NCI-H187 treated with DMSO at 0.1 percent for 48 hours (cell line): ENCODE data around the gene MMP24.
"Not testable (repeated sequence)": the region's sequence is repeated elsewhere in the genome, so short reads cannot be mapped to it uniquely, and the experiment has no call there.

Experiments used
- DNase-seq: peaks from one replicate; lab custom pipeline; 2025; lab: John Stamatoyannopoulos, UW

Gene MMP24

DNA sequence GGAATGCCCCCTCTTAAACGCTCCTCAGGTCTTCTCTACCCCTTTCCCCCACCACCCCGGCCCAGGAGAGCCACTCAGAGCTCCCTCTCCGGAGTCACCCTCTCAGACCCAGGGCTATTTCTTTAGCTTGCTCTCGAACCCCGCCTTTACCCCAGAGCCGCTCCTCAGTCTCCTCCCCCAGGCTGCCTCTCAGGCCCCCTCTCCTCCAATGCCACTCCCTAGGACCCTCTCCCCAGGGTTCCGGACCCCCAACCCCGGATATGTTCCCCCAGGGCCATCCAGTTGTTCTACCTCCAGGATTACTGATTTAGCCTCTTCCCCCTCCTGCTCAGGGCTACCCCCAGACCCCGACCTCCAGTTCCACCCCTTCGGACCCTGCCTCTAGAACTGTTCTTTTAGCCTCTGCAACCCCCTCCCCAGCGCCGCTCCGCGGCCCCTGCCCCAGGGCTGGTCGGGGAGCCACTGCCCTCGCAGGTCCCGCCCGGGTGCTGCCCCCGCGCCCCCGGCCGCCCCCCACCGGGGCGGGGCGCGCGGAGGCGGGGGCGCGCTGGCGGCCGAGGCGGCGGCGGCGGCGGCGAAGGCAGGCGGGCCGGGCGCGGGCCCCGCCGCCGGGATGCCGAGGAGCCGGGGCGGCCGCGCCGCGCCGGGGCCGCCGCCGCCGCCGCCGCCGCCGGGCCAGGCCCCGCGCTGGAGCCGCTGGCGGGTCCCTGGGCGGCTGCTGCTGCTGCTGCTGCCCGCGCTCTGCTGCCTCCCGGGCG lies at the start of gene MMP24:
MMP24 (plus strand) TSS at position 565 of the 758 bp plus-strand sequence; CDS start at position 614, 49 bp downstream.
- no peak for DNase-seq

DNA sequence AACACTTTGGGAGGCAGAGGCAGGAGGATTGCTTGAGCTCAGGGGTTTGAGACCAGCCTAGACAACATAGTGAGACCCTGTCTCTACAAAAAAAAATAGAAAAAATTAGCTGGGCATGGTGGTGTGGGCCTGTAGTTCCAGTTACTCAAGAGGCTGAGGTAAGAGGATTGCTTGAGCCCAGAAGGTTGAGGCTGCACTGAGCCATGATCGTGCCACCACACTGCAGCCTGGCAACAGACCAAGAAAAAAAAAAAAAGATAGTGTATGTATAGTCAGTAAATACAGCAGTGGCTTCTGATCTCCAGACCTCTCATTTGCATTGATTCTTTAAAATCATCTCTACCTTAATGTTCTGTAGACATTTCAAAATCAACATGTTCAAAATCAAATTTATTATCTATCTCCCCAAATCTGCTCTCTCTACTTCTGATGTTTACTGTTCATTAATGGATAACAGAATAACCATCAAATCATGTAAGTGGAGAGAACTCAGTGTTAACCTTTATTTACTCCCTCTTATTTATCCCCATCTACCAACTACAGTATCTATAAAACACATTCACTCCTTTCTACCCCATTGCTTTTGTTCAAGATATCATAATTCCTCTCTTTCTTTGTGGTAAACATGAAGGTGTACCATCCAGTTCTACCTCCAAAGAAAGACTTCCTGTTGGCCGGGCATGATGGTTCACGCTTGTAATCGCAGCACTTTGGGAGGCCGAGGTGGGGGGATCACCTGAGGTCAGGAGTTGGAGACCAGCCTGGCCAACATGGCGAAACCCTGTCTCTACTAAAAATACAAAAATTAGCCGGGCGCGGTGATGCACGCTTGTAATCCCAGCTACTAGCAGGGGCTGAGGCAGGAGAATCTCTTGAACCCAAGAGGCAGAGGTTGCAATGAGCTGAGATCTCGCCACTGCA lies 46.9 kb upstream of the MMP24 start:
- no peak for DNase-seq

DNA sequence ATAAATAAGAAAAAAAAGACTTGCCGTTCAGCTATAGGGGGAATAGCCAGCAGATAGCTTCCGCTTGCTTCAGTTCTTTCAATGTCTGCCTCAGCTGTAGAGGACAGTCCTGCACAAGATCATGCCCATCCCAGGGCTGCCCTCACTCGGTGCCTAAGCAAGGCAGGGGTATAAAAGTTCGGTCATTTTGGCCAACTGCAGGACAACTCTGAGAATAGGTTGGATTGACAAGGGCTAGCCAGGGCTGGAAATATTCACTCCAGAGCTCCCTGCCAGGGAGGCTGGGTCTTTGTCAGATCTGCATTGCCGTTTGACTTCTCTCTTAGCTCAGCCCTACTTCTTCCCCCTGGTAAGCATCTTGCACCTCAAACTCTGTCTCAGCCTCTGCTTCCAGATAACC lies 46.2 kb upstream of the MMP24 start:
- no peak for DNase-seq

DNA sequence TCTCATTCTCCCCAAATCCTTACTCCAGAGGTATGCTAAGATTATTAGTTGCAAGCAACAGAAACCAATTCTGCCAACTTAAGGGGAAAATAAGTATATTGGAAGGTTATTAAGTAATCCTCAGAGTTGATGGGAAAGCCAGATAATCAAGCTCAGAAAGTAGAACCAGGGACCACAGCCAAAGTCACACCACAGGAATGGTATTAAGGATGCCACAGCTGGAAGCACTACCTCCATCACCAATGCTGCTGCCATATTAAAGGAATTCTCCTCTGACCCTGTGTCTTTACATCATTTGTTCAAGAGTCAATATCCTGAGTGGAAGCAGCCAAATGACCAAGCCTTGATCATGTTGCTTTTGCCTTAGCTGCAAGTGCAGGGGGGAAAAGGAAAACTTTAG lies 44.8 kb upstream of the MMP24 start:
- no peak for DNase-seq

DNA sequence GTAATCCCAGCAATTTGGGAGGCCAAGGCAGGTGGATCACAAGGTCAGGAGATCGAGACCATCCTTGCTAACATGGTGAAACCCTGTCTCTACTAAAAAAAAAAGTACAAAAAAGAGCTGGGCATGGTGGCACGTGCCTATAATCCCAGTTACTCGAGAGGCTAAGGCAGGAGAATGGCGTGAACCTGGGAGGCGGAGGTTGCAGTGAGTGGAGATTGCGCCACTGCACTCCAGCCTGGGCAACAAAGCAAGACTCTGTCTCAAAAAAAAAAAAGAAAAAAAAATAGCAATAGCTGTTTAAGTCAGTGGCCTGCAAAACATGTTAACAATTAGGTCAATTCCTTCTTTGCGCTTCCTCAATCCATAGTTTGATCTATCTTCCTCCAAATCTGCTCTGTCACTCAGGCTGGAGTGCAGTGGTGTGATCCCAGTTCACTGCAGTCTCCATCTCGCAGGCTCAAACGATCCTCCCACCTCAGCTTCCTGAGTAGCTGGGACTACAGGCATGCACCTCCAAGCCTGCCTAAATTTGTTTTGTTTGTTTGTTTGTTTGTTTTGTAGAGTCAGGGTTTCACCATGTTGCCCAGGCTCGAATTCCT lies 39.7 kb upstream of the MMP24 start:
- not testable (repeated sequence) for DNase-seq

DNA sequence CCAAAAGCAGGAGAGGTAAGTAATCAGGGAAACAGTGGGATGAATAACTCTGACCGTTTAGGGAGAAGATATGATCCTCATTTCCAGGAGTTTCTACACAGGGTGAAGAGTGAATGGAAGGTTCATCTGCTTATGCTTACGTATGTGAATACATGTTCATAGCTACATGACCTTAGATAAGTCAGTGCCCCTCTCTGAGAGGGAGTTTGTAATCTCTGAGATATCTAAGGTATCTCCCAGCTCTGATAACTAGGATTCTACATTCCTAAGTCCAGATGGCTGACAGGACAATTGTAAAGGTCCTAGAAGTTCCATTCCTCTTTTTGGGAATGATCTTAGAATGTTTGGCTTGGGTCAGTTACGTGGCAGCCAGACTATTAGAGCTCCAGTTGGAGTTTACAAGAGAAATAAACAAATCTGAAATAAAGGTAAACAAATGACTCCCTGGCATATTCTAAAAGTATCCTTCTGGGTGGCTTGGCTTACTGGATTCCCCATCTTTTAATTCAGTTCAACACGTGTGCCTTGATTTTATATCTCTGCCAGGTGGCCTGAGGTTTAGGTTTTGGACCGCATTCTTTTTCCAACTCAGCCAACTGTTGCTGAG lies 38.8 kb upstream of the MMP24 start:
- DNase-seq = no peak

DNA sequence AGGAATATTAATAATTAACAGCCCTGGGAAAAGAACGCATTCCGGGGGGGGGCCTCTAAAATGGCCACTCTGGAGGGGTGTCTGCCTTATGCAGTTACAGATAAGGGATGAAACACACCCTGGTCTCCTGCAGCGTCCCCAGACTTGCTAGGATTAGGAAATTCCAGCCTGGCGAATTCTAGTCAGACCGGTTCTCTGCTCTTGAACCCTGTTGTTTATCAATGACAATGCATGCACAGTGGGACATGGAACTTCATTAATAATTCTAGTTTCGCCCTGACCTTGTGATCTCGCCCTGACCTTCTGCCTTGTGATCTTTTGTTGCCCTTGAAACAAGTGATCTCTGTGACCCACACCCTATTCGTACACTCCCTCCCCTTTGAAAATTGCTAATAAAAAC lies 37.3 kb upstream of the MMP24 start:
- DNase-seq = not testable (repeated sequence)

DNA sequence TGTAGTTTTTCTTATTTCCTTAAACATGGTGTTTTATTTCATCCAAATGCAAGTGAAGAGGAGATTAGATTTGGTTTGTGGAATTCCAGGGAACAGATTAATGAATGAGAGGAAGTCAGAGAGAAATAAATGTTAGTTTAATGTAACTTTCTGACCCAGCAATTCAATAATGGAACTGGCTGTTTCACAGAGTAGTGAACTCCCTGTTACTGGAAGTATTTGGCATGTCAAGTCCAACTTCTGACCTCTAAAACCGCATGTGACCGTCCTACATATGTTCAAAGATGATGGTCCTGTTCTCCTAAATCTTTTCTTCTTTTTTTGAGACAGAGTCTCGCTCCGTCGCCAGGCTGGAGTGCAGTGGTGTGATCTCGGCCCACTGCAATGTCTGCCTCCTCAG lies 35.9 kb upstream of the MMP24 start:
- DNase-seq = no peak

DNA sequence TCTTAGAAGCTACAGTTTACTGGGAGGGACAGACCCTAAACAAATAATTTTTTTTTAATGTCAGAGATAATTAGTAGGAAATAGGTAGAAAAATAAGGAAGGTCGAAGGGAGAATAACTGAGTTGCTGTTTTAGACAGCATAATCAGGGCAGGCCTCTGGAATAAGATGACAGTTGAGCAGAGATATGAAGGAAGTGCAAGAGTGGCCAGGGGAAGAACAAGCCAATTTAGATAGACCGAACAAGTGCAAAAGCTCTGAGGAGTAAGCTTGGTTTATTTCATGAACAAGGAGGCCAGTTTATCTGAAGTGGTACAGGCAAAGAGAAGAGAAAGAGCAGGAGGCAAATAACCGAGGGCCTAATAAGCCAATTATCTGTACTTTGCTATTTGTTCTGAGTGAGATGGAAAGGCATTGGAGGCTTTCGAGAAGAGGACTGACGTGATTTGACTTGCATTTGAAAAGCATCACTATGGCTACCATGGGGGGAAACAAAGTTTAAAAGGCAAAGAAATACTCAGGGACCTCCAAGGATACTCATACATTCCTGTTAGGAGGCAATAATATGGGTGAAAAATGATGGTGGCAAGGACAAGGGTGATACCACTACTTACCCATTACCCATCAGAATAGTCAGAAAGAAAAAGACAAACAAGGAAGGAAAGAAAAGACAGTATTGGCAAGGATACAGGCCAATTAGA lies 34.9 kb upstream of the MMP24 start:
- DNase-seq = no peak

DNA sequence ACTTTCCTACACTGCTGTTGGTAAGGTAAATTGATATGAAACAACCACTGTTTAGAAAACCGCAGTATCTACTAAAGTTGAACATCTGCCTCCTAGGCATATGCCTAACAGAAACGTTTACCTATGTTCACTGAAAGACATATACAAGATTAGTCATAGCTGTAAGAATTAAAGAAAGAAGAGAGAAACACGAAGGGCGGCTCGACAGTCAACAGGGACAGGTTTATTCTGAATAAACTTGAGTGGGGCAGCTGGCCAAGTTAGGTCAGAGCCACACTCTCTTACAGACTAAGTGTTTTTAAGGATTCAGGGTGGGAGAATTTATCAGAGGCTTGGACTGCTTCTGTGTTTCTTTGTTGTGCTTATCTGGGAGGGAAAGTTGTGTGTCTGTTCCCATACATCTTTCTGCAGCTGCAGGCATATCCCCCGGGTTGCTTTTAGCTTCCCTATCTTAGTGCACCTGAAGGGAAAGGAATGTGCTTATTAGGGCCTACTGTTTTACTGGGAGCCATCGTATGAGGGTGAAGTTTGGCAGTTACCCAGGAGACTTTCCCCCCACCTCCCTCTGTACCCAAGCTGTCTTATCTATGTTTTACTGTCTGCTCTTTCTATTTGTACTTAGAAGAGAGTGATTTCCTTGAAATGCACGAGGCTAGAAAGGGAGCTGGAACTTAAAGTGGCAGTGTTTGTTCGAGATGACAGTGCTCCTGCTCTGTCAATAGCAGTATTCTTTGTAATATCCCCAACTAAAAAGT lies 34.2 kb upstream of the MMP24 start:
- no peak for DNase-seq

DNA sequence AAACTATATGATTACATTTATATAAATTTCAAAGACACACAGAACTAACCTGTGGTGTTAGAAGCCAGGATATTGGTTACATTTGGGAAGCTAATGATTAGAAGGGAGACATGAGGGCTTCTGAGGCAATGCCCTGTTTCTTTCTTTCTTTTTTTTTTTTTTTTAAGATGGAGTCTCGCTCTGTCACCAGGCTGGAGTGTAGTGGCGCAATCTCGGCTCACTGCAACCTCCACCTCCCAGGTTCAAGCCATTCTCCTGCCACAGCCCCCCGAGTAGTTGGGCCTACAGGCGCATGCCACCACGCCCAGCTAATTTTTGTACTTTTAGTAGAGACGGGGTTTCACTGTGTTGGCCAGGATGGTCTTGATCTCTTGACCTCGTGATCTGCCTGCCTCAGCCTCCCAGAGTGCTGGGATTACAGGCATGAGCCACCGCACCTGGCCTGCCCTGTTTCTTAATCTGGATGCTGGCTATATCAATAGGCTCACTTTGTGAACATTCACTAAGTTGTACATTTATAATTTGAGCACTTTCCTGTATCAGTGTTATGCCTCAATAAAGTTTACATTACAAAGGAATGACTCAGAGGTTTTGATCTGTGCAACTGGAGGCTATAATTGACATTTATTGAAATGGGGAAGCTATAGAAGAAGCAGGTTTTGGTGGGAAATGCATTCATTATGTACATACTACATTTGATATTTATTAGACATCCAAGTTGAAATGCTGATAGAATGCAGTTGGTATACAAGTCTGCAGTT lies 33.3 kb upstream of the MMP24 start:
- not testable (repeated sequence) for DNase-seq

DNA sequence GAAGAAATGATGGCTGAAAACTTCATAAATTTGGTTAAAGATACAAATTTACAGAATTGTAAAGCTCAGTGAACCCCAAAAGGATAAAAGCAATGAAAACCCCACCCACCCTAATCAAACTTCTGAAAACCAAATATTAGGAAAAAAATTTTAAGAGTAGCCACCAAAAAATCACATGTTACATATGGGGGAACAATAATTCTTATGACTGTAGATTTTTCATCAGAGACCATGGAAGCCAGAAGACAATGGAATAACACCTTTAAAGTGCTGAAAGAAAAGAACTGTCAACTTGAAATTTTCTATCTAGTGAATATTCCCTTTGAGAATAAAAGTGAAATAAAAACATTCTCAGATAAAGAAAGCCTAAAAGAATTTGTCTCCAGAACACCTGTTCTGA lies 30.2 kb upstream of the MMP24 start:
- DNase-seq = no peak

DNA sequence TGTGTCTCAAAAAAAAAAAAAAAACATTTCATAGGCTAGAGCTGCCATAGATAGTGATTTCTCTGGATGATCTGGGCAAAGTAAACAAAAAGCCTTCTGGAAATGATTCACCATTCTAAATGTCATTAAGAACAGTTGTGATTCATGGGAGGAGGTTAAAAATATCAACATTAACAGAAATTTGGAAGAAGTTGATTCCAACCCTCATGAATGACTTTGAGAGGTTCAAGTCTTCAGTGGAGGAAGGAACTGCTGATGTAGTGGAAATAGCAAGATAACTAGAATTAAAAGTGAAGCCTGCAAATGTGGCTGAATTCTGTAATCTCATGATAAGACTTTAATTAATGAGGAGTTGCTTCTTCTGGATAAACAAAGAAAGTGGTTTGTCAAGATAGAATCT lies 26.8 kb upstream of the MMP24 start:
- DNase-seq = no peak

DNA sequence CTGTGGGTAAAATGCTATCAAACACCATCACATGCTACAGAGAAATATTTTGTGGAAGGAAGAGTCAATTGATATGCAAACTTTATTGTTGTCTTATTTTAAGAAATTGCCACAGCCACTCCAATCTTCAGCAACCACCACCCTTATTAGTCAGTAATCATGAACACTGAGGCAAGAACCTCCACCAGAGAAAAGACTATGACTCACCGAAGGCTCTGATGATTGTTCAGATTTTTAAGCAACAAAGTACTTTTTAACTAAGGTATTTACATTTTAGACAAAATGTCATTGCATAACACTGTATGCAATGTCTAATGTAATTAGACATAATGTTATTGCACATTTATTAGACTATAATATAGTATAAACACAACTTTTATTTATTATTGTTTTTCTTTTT lies 26.2 kb upstream of the MMP24 start:
- DNase-seq = no peak

DNA sequence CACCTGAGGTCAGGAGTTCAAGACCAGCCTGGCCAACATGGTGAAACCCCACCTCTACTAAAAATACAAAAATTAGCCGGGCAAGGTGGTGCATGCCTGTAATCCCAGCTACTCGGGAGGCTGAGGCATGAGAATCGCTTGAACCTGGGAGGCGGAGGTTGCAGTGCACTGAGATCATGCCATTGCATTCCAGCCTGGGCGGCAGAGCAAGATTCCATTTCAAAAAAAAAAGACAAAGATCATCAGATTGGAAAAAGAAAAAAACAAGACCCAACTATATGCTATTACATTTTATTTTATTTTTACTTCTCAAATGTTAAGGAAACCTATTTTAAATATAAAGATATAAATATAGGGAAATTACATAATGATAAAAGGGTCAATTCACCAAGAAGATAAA lies 25.0 kb upstream of the MMP24 start:
- not testable (repeated sequence) for DNase-seq

DNA sequence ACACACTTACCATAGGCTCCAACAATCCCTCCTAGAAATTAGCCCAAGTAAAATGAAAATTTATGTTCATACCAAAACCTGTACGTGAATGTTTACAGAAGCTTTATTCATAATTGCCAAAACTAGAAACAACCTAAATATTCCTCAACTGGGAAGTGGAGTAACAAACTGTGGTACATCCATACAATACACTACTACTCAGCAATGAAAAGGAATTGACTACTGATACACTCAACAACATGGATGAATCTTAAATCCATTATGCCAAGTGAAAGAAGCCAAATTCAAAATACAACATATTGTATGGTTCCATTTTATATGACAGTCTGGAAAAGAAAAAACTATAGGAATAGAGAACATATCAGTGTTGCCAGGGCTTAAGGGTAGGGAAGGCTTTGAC lies 19.7 kb upstream of the MMP24 start:
- no peak for DNase-seq

DNA sequence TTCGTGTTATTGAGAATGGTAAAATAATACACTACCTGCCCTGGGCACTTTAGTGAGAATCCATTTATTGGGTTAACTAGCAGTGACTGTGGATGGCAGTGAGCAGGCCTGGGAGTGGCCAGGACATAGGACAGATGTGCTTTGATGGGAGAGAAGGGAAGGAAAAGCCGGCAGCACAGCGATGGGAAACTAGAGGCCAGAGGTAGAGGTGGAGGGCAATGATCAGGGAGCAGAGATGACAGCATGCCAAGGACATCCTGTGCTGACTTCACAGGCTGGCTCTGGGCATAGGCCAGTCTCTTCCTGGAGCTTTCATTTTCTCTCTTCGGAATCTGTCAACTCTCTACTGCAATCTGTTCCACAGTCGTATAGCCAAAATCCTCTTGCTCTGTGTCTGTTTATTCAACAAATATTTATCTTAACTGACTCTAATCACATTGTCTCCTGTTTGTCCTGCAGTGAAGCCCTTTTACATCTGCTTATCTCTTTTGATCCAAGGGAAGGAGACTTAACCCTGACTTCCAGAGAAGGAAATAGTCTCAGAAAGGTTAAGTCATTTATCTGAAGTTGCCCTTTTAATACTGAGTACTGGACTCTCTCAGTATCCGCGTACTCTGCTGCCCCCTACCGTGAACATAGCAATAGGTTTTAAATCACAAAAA lies 18.4 kb upstream of the MMP24 start:
- no peak for DNase-seq

DNA sequence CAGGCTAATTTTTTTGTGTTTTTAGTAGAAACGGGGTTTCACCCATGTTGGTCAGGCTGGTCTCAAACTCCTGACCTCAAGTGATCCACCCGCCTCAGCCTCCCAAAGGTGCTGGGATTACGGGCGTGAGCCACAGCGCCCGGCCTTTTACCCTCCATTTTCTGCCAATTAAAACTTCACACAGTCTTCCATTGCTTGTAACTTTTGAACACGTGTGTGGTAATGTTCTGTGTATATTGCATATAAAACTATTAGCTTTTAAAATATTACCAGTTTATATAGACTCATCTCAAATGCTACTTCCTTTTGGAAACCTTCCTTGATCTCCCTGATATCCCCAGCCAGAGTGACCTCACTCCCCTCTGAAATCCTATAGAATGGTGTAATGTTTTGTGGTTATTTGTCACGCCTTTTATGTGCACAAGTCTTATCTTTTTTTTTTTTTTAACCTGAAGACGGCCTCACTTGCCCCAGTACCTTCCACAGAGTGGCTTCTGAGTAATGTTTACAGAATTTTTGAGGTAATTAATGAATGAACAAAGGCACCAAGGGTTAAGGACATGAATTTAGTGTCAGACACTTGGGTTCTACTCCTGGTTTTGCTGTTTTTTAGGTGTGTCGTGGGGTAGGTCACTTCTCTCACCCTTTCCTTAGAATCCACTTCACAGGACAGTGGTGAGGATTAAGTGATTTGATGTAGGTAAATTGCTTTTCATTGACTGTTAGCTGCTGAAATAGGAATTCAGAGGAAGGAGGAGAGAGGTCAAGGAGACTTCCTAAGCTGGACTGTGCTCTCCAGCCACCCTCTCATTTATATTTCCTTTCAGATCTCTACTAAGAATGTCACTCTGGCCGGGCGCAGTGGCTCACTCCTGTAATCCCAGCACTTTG lies 11.2 kb upstream of the MMP24 start:
- no peak for DNase-seq

DNA sequence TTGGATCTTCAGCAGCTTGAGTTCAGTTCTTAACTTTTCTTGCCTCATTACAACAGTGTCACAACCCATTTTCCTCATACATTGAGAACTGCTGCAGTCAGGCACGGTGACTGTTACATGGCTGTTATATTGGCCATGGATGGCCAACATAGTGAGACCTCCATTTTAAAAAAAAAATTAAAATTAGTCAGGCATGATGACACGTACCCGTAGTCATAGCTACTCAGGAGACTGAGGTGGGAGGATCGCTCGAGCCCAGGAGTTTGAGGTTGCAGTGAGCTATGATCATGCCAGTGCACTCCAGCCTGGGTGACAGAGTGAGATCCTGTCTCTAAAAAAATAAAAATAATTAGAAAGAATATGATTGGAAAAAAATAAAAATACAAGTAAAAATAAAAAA lies 9.9 kb upstream of the MMP24 start:
- no peak for DNase-seq
